ENCODE measurements around the gene TRPV3.
"Not testable (repeated sequence)": the region's sequence is repeated elsewhere in the genome, so short reads cannot be mapped to it uniquely, and the experiment has no call there.

Gene TRPV3

GRCh38 chr17:3589784-3590183 is 32.2 kb upstream of the TRPV3 start:
- TF ChIP-seq CTCF (IDR thresholded peaks at IDR 0.05; ENCODE audit: extremely low read depth, missing control alignments), result no peak
- DNase-seq (ENCODE audit: low spot score), result no peak

- no peak for TF ChIP-seq CTCF (IDR thresholded peaks at IDR 0.05; ENCODE audit: extremely low read depth, missing control alignments)
These were observed 28.2 kb upstream of the TRPV3 start for GRCh38 chr17:3585826-3586225.

GRCh38 chr17:3583456-3583855 is 25.8 kb upstream of the TRPV3 start:
- TF ChIP-seq CTCF (IDR thresholded peaks at IDR 0.05; ENCODE audit: extremely low read depth, missing control alignments), result no peak
- no peak for DNase-seq (ENCODE audit: low spot score)

More at GRCh38 chr17:3585826-3586225, 28.2 kb upstream of the TRPV3 start:
- no peak for DNase-seq (ENCODE audit: low spot score)

GRCh38 chr17:3582915-3583314 is 25.3 kb upstream of the TRPV3 start:
- TF ChIP-seq CTCF (IDR thresholded peaks at IDR 0.05; ENCODE audit: extremely low read depth, missing control alignments), result no peak

GRCh38 chr17:3578667-3579066 is 21.1 kb upstream of the TRPV3 start:
- DNase-seq (ENCODE audit: low spot score), result not testable (repeated sequence)

More at GRCh38 chr17:3582915-3583314, 25.3 kb upstream of the TRPV3 start:
- no peak for DNase-seq (ENCODE audit: low spot score)

GRCh38 chr17:3576970-3577369 is 19.4 kb upstream of the TRPV3 start:
- TF ChIP-seq CTCF (IDR thresholded peaks at IDR 0.05; ENCODE audit: extremely low read depth, missing control alignments), result no peak
- no peak for DNase-seq (ENCODE audit: low spot score)

GRCh38 chr17:3575511-3575910 is 17.9 kb upstream of the TRPV3 start:
- DNase-seq (ENCODE audit: low spot score), result no peak
- no peak for TF ChIP-seq CTCF (IDR thresholded peaks at IDR 0.05; ENCODE audit: extremely low read depth, missing control alignments)

- TF ChIP-seq CTCF (IDR thresholded peaks at IDR 0.05; ENCODE audit: extremely low read depth, missing control alignments), result no peak
- DNase-seq (ENCODE audit: low spot score), result no peak
These were observed 16.6 kb upstream of the TRPV3 start for GRCh38 chr17:3574231-3574630.
